GM18858 (cell line): Measurements from ENCODE around the gene SENP7.
"Not testable (repeated sequence)": the region's sequence is repeated elsewhere in the genome, so short reads cannot be mapped to it uniquely, and the experiment has no call there.

Experiments
- ATAC-seq: cut with Tn5 transposase; IDR thresholded peaks from one replicate; pipeline ENCODE4 v1.9.1; 2021; ENCODE audit not compliant: unreplicated experiment

SENP7 gene

GRCh38 chr3:101329016-101329673 is 183.9 kb downstream of the SENP7 start:
- ATAC-seq = no peak

GRCh38 chr3:101325393-101326134 is 187.4 kb downstream of the SENP7 start:
- no peak for ATAC-seq

GRCh38 chr3:101320475-101320874 is 192.5 kb downstream of the SENP7 start, which contains the start of gene IMPG2:
Gene IMPG2, minus strand, starts transcription at chr3:101320575. Its CDS starts 203 bp downstream, at chr3:101320372.
- ATAC-seq = no peak

- ATAC-seq = no peak
Measured at GRCh38 chr3:101319531-101319930, 193.5 kb downstream of the SENP7 start.

- no peak for ATAC-seq
Measured at GRCh38 chr3:101312545-101312944, 200.5 kb downstream of the SENP7 start.

- ATAC-seq = no peak
Measured at GRCh38 chr3:101311676-101312075, 201.3 kb downstream of the SENP7 start.

GRCh38 chr3:101310978-101311375 is 202.0 kb downstream of the SENP7 start:
- ATAC-seq = no peak

GRCh38 chr3:101308147-101308772 is 204.8 kb downstream of the SENP7 start:
- ATAC-seq = not testable (repeated sequence)

- ATAC-seq = no peak
Measured at GRCh38 chr3:101303836-101304235, 209.2 kb downstream of the SENP7 start.

- no peak for ATAC-seq
Measured at GRCh38 chr3:101303089-101303731, 209.8 kb downstream of the SENP7 start.

- no peak for ATAC-seq
Measured at GRCh38 chr3:101300073-101300472, 212.9 kb downstream of the SENP7 start.

GRCh38 chr3:101292027-101292426 is 221.0 kb downstream of the SENP7 start:
- no peak for ATAC-seq

- ATAC-seq = no peak
Measured at GRCh38 chr3:101288294-101288693, 224.7 kb downstream of the SENP7 start.

GRCh38 chr3:101284757-101285156 is 228.3 kb downstream of the SENP7 start:
- no peak for ATAC-seq

- ATAC-seq = no peak
Measured at GRCh38 chr3:101281521-101282030, 231.4 kb downstream of the SENP7 start.

GRCh38 chr3:101279765-101280385 is 233.1 kb downstream of the SENP7 start:
- ATAC-seq = no peak

GRCh38 chr3:101279162-101279561 is 233.8 kb downstream of the SENP7 start:
- ATAC-seq = no peak

GRCh38 chr3:101278727-101279126 is 234.3 kb downstream of the SENP7 start:
- no peak for ATAC-seq
